Measurements from ENCODE around the gene JMJD7.

Gene JMJD7

DNA sequence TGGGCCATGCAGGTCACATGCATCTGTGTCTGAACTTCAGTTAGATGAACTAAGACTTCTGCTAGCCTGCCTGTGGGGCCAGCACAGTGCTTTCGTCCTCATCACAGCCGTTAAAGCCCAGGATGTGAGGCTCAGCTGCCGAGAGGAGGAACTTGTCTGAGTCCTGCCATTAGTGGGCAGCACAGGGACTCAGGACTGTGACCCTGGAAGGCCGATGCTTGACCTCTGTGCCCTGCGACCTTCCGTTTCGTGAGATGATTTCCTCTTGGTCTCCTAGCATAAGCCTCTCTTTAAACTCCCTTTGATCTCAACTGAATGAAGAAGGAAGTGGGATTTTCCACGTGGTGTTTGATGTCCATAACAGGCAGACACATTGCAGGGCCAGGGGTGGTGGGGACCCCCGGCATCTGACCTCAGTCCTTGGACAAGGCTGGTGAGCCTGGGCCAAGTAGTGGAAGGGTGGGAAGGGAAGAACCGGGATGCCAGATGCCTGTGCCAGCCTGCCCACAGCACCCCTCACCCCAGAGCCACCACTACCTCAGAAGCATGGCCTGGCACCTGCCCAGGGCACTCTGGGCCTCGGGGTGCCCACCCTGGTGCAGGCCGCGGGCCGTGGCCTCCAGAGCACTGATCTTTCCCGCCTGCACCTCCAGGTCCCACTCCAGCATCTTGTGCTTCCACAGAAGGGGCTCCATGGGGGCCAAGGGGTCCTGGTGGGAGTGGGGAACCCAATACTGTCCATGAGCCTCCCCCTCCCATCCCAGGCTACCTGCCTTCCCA lies 32.3 kb downstream of the JMJD7 start:
- no peak for DNase-seq (ENCODE audit: low read depth)
- H3K4me3 ChIP-seq (ENCODE audit: low read length), result no peak overlapping the region
- TF ChIP-seq, protein P1, sequence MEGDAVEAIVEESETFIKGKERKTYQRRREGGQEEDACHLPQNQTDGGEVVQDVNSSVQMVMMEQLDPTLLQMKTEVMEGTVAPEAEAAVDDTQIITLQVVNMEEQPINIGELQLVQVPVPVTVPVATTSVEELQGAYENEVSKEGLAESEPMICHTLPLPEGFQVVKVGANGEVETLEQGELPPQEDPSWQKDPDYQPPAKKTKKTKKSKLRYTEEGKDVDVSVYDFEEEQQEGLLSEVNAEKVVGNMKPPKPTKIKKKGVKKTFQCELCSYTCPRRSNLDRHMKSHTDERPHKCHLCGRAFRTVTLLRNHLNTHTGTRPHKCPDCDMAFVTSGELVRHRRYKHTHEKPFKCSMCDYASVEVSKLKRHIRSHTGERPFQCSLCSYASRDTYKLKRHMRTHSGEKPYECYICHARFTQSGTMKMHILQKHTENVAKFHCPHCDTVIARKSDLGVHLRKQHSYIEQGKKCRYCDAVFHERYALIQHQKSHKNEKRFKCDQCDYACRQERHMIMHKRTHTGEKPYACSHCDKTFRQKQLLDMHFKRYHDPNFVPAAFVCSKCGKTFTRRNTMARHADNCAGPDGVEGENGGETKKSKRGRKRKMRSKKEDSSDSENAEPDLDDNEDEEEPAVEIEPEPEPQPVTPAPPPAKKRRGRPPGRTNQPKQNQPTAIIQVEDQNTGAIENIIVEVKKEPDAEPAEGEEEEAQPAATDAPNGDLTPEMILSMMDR (IDR thresholded peaks at IDR 0.05; ENCODE audit: insufficient read depth, low read depth, low read length, missing control alignments), result no peak

DNA sequence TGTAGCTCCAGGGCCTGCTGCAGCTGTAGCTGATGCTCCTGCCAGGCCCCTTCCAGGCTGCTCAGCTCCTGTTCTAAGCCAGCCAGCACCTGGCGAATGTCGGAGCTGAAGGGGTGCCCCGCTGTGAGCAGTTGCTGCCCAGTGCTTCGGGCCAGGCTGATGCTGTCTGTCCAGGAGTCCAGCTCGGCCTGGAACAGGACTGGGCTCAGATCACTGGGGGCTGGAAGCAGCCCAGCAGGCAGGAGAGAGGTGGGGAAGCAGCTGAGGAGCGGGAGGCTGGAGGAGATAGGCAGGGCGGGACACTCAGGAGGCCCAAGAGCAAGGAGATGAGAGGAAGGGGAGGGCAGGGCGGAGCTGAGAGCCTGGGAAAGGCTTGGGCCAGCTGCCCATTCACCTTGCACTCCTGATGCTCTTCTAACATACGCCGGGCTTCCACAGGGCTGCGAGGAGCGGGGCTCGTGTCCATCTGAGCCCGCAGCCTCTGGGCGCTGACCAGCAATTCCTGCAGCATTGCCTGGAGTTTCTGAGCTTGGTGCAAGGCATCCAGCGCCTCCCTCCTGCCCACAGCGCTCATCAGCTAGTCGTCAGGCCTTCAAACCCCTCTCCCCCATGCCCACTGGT lies 34.0 kb downstream of the JMJD7 start:
- TF ChIP-seq, protein P1 (IDR thresholded peaks at IDR 0.05; ENCODE audit: insufficient read depth, low read depth, low read length, missing control alignments), result no peak
- no peak overlapping the region for H3K4me3 ChIP-seq (ENCODE audit: low read length)
- DNase-seq (ENCODE audit: low read depth), result no peak

DNA sequence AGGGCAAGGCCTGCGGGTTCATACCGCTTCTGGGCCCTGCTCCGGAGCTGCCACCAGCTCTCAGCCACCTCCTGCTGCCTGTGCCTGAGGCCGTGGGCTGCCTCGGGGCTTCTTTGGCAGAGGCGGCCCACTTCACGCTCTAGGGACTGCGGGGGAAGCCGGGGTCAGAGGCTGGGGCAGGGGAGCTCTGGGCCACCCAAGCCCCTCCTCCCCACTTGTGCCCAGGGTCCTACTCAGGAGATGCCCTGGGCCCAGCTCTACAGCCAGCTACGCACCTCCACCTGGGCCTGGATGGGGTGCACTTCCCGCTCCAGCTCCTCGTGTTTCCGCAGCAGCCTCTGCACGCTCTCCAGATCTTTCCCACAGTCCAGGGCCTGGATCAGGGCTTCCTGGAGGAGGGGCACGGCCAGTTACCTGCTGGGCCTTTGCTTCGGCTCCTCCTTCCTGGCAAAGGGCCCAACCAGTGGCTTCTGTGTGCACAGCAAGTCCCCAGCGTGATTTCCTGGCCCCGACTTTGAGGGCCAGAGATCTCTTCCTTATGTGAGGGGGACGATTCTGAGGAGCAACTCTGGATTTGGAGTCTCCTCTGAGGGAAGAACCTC lies 34.7 kb downstream of the JMJD7 start:
- DNase-seq (ENCODE audit: low read depth), result no peak
- no peak overlapping the region for H3K4me3 ChIP-seq (ENCODE audit: low read length)
- TF ChIP-seq, protein P1 (IDR thresholded peaks at IDR 0.05; ENCODE audit: insufficient read depth, low read depth, low read length, missing control alignments), result no peak

DNA sequence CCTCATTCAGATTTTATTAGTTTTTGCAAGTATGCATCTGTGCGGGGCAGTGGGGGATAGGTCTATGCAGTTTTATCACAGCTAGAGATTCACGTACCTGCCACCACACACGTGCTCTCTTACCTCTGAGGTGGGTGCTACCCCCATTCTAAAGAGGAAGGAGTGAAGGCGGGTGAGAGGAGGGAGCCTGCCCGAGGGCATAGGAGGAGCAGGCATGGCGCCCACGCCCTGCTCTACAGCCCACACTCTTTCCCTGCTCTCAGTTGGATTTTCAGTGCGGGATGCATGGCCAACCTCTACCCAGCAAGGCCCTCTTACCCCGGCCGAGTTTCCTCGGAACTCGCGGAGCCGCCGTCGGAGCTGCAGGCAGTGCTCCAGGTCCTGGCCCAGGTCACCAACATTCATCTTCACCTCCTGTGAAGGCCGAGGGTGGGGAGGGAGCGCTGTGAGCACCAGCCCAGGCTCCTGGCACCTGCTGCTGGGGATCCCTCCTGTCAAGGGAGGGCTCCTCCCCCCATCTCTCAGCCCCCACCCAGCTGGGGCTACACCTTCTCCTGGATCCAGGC lies 37.7 kb downstream of the JMJD7 start:
- TF ChIP-seq, protein P1 (IDR thresholded peaks at IDR 0.05; ENCODE audit: insufficient read depth, low read depth, low read length, missing control alignments), result no peak
- no peak overlapping the region for H3K4me3 ChIP-seq (ENCODE audit: low read length)
- DNase-seq (ENCODE audit: low read depth), result no peak

DNA sequence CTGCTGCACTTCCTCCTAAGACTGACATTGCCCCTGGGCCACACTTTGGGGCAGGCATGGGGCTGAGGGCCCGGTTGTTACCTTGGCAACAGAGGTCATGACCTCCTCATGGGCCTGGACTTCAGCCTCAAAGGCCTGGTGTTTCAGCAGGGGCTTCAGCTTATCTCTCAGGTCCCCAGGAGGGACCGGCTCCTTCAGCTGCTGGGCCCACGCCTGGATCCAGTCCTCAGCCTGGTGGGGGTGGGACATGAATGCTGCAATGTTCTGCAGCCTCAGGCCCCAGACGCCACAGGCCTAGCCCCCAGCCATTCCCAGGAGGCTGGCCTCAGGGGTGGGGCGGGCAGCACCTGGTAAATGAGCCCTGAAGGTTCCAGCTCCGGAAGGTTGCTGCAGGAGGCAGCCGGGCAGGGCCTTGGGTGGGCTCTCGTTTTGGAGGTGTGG lies 38.4 kb downstream of the JMJD7 start:
- H3K4me3 ChIP-seq (ENCODE audit: low read length), result no peak overlapping the region
- no peak for DNase-seq (ENCODE audit: low read depth)
- TF ChIP-seq, protein P1 (IDR thresholded peaks at IDR 0.05; ENCODE audit: insufficient read depth, low read depth, low read length, missing control alignments), result no peak

DNA sequence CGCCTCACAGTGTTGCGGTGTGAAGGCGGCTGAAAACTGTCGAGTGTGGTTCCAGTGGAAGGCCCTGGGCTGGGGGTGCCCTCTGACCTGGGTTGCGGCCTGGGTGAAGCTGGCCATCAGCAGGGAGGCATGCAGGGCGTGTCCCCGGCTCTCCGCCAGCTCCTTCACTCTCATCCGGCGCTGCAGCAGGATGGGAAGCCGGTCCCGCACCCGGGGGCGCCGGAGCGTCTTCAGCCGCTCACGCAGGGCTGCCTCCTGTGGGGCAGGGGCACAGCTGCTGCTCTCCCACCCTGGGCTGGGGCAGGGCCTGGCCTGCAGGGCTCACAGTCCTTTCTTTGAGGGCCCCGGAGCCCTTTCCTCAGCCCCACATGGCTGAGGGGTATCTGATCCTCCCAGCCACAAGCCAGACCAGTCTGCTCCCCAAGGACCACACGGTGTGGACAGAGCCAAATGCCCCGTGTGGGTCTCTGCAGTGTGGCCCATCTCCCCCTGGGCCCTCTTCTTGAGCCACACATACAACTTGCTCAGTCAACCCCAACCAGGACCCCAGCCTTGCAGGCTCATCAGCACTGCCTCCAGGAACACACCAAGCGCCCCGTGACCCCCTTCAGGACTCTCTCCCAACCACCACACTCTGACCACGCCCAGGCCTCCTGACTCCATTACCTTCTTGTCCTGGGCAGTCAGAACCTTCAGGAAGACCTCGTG lies 39.1 kb downstream of the JMJD7 start:
- H3K4me3 ChIP-seq (ENCODE audit: low read length), result no peak overlapping the region
- DNase-seq (ENCODE audit: low read depth), result no peak
- TF ChIP-seq, protein P1 (IDR thresholded peaks at IDR 0.05; ENCODE audit: insufficient read depth, low read depth, low read length, missing control alignments), result no peak

Measured in epithelial cell of esophagus (primary cell).